CD1c-positive myeloid dendritic cell (primary cell): ENCODE measurements around the gene DNAAF1.
"Not testable (repeated sequence)": the region's sequence is repeated elsewhere in the genome, so short reads cannot be mapped to it uniquely, and the experiment has no call there.

Experiments
- DNase-seq: peaks from one replicate; pipeline ENCODE4 v3.0.0-alpha.2; 2016; ENCODE audit errors: extremely low spot score

DNAAF1 gene

GRCh38 chr16:84144859-84145639 lies at the start of gene DNAAF1, which contains the start of gene HSDL1:
Gene DNAAF1, plus strand, starts transcription at chr16:84145308. Its CDS starts 133 bp downstream, at chr16:84145441.
Gene HSDL1, minus strand, starts transcription at chr16:84145177. Its CDS starts 13,856 bp downstream, at chr16:84131321.
- DNase-seq: peak; percentile 97

GRCh38 chr16:84095466-84095865 lies 49.6 kb upstream of the DNAAF1 start:
- DNase-seq: no peak

- no peak for DNase-seq
Measured at GRCh38 chr16:84096447-84097005, 48.6 kb upstream of the DNAAF1 start.

- DNase-seq: no peak
Measured at GRCh38 chr16:84098939-84099338, 46.2 kb upstream of the DNAAF1 start.

GRCh38 chr16:84103678-84104077 lies 41.4 kb upstream of the DNAAF1 start:
- no peak for DNase-seq

- DNase-seq: no peak
Measured at GRCh38 chr16:84104231-84104630, 40.9 kb upstream of the DNAAF1 start.

- no peak for DNase-seq
Measured at GRCh38 chr16:84105301-84105815, 39.8 kb upstream of the DNAAF1 start.

- no peak for DNase-seq
Measured at GRCh38 chr16:84105948-84106740, 39.0 kb upstream of the DNAAF1 start.

- DNase-seq: no peak
Measured at GRCh38 chr16:84107921-84108320, 37.2 kb upstream of the DNAAF1 start.

- peak; percentile 7 for DNase-seq
Measured at GRCh38 chr16:84109598-84110335, 35.3 kb upstream of the DNAAF1 start.

GRCh38 chr16:84110527-84110926 lies 34.6 kb upstream of the DNAAF1 start:
- no peak for DNase-seq

GRCh38 chr16:84111525-84111924 lies 33.6 kb upstream of the DNAAF1 start:
- no peak for DNase-seq

- not testable (repeated sequence) for DNase-seq
Measured at GRCh38 chr16:84111949-84112348, 33.2 kb upstream of the DNAAF1 start.

GRCh38 chr16:84115919-84116719 lies 29.0 kb upstream of the DNAAF1 start:
- DNase-seq: no peak

GRCh38 chr16:84116720-84117493 lies 28.2 kb upstream of the DNAAF1 start, which contains the start of gene MBTPS1:
Gene MBTPS1, minus strand, starts transcription at chr16:84116942. Its CDS starts 15,159 bp downstream, at chr16:84101783.
- peak; percentile 99 for DNase-seq

- no peak for DNase-seq
Measured at GRCh38 chr16:84117494-84117843, 27.6 kb upstream of the DNAAF1 start.

GRCh38 chr16:84118315-84118714 lies 26.8 kb upstream of the DNAAF1 start:
- not testable (repeated sequence) for DNase-seq

- no peak for DNase-seq
Measured at GRCh38 chr16:84119368-84119767, 25.7 kb upstream of the DNAAF1 start.

- DNase-seq: peak; percentile 10
Measured at GRCh38 chr16:84120023-84120422, 25.1 kb upstream of the DNAAF1 start.

- no peak for DNase-seq
Measured at GRCh38 chr16:84121007-84121406, 24.1 kb upstream of the DNAAF1 start.
